SK-MEL-5 (cell line): ENCODE results near the gene CAPN11. TPM values are rescaled to one million over a fixed set of nuclear protein-coding genes. Genes with fewer than 3 reads are reported as not detected.
"Not testable (repeated sequence)": the region's sequence is repeated elsewhere in the genome, so short reads cannot be mapped to it uniquely, and the experiment has no call there.

ENCODE experiments used
- DNase-seq: peaks from one replicate; pipeline ENCODE4 v3.0.0-alpha.2; 2016; ENCODE audit warnings: low read depth, low spot score
- in situ Hi-C: cut with HindIII; loops from 2 replicates; pipeline ENCODE4 v1.10.0; 2016; ENCODE audit warnings: low sequenced_read_pairs, high pct_unique_total_duplicates, low pct_unique_long_range_greater_than_20kb
- total RNA-seq: library from RNA; depleted of rRNA; stranded (reverse); fragments of >200 nt; shearing (Covaris generic); gene quantifications from 2 replicates; pipeline ENCODE4 v1.2.3, GENCODE V29; 2014

CAPN11 gene
- total RNA-seq, 1 experiment from 2014 or later = not detected

DNA sequence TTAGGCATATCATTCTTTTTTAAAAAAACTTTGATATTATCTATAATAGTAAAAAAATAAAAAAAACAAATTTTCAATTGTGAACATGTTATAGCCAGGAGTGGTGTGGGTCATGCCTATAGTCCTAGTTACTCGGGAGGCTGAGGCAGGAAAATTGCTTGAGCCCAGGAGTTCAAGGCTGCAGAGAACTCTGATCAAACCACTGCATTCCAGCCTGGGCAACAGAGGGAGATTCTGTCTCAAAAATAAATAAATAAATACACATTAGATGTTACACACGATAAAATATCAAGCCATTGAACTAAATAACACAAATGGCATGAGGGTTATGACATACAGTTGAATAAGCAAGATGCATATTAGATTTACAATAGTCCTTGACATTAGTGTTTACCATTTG, 30.2 kb downstream of the CAPN11 start:
- DNase-seq = no peak
- in situ Hi-C loops = no loop called here

DNA sequence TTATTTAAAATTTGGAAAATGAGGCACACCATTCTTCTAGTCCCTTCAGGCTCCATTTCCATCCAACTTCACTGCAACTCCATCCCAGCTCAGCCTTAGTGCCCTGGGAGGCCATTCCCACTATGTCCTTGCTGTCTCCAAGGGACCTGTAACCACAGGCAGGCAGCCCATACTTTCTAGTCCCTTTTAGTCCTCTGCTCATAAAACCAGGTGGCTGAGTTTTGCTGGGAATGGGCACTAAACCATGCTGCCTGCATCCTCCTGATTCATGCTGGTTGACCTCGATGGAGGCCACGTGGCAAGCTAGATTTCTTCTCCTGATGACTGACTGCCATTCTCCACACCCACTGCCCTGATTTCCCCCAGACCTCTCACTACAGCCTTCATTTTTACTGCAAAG, 30.6 kb downstream of the CAPN11 start:
- no peak for DNase-seq
- in situ Hi-C loops = no loop called here

DNA sequence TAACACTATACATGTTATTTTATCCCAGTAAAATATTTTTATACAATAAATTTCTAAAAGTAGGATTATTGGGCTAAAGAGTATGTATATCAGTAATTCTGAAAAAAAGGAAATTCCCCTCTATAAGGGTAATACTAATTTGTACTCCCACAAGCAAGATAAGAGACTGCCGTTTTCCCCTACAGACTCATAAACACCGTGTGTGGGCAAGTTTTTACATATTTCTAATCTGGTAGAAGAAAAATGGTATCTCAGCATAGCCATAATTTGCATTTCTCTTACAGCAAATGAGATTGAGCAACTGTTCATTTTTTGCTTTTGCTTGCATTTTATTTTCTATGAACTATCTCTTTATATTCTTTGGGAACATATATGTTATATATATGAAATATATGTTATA, 32.1 kb downstream of the CAPN11 start:
- DNase-seq = no peak
- in situ Hi-C loops = no loop called here

DNA sequence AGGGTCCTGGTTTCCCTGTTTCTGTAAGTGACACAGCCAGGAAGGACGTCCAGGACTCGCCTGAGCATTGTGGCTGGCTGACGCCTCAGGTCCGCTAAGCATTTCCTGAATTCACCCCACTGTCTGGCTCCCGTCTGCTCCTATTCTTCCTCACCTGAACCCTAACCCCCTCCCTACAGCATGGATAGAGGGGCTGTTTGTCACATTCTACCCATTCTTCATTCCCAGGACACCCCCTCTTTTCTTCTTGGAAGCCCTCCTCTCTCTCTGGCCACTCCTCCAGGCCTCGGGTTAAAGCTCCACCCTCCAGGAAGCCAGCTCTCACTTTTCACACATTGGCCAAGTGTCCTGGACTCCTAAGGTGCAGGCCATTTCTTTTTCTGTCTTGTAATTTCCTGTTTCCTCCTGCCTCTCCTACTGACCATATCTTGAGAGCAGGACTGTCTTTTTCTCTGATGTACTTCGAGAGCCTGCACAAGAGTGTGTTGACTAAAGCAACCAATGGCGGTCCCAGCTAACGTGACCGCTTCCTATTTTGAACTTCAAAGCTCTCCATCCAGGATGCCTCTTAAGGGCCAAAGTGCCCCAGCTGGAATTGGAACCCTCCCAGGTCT, 33.9 kb downstream of the CAPN11 start:
- no peak for DNase-seq
- in situ Hi-C loops = no loop called here

GRCh38 chr6:44193307-44193910, 34.8 kb downstream of the CAPN11 start:
- DNase-seq = no peak
- in situ Hi-C loops = no loop called here

DNA sequence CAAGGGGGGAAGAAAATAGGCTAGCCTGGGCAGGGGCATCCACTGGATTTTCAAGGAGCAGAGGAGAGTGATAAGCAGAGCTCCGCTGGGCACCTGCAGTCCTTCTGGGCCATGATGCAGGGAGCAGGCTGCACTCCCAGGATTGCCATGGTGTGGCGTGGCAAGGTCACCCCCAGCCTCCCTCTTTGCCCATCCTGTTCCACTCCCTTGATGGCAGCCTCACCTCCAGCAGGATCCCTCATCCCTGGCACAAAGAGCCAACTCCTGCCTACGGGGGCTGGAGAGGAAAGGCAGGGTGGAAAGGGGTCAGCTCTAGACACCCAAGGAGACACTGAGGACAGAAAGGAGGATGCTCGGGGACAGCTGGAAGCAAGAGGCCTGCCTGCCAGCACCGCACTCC, 35.7 kb downstream of the CAPN11 start:
- in situ Hi-C loops = no loop called here
- no peak for DNase-seq

GRCh38 chr6:44196351-44196750, 37.7 kb downstream of the CAPN11 start:
- DNase-seq, in situ Hi-C loops: not testable (repeated sequence)

- in situ Hi-C loops = no loop called here
- DNase-seq = no peak
Measured at GRCh38 chr6:44198684-44199083, 40.1 kb downstream of the CAPN11 start.

GRCh38 chr6:44199883-44200282, 41.3 kb downstream of the CAPN11 start:
- DNase-seq = no peak
- in situ Hi-C loops = no loop called here

DNA sequence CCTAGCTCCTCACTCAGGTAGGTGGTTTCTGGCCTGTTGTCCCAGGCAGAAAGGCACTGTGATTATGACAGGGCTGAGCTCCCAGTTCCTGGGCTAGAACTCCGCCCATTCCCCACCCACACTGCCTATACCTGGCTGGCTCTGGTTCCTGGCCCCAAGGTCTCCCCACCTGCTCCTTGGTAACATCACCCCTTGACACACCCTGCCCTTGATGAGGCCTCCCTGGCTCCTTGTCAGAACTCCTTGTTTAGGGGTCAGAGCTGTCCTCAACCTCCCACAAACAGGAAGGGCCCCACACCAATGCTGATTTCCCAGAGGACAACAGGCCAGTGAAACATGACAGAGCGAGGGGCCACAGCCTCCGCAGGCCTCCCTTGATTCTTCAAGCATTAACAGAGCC, 42.6 kb downstream of the CAPN11 start:
- in situ Hi-C loops = no loop called here
- no peak for DNase-seq

DNA sequence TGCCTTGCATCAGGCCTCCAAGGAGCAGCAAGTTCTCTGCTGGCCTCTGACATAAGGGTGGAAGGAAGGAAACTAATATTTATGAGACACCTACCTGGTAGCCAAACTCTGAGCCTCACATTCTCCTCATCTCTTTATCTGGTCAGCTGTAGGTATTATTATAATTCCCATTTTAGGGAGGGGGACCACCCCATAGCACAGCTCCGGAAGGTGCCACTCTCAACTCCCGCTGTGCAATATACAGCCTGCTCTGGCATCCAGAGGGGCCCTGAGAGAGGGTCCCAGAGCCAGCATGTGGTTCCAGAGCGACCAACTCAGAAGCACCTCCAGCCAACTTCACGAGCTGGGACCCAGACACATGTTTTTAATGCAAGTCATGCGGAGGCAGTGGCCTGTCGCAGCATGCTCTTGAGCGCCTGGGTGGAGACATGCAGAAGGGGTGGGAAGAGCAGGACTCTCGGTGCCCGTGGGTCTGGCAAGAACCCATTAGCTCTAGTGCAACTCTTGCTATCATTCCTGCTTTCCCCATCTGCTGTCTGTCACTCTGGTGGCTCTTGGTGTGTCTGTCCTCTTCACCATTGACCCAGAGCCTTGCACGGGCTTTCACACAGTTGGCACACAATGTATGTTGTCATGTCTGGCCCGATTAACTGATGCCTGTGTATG, 43.2 kb downstream of the CAPN11 start:
- in situ Hi-C loops = no loop called here
- DNase-seq = no peak

- in situ Hi-C loops = no loop called here
- no peak for DNase-seq
Measured at GRCh38 chr6:44202332-44202971, 43.8 kb downstream of the CAPN11 start.

- no peak for DNase-seq
- in situ Hi-C loops = no loop called here
Measured at GRCh38 chr6:44202972-44203750, 44.5 kb downstream of the CAPN11 start.

- in situ Hi-C loops = no loop called here
- no peak for DNase-seq
Measured at GRCh38 chr6:44203955-44204354, 45.3 kb downstream of the CAPN11 start.

DNA sequence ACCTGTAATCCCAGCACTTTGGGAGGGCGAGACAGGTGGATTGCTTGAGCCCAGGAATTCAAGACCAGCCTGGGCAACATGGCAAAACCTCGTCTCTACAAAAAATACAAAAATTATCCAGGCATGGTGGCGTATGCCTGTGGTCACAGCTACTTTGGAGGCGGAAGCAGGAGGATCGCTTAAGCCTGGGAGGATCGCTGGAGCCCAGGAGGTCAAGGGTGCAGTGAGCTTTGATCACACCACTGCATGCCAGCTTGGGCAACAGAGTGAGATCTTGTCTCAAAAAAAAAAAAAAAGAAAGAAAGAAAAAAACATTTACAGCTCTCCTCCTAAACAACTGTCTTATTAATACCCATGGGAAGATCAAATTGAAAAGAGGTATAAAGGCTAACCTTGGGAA, 49.3 kb downstream of the CAPN11 start:
- in situ Hi-C loops = no loop called here
- DNase-seq = no peak

GRCh38 chr6:44211284-44211683, 52.7 kb downstream of the CAPN11 start:
- in situ Hi-C loops = no loop called here

DNA sequence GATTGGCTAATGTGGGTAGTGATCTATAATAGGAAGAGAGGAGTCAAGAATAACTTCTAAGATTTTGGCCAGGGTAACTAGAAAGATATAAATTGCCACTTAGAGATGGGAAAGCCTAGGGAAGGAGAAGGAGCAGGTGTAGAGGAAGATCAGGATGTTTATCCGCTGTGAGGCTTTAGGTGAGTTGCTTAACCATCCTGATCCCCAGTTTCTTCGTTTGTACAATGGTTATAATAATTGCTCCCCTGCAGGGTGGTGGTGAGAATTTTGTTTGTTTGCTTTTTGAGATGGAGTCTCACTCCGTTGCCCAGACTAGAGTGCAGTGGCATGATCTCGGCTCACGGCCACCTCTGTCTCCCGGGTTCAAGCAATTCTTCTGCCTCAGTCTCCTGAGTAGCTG, 55.7 kb downstream of the CAPN11 start:
- in situ Hi-C loops = no loop called here
- DNase-seq = no peak

More at GRCh38 chr6:44211284-44211683, 52.7 kb downstream of the CAPN11 start:
- DNase-seq = no peak
